ENCODE data around the gene MTFR2. TPM values are rescaled to one million over a fixed set of nuclear protein-coding genes. Genes with fewer than 3 reads are reported as not detected.
"Not testable (repeated sequence)": the region's sequence is repeated elsewhere in the genome, so short reads cannot be mapped to it uniquely, and the experiment has no call there.

MTFR2 gene
- total RNA-seq, 1 donor from 2014 or later, result 0.79 TPM

GRCh38 chr6:136230219-136230853 lies 19.8 kb downstream of the MTFR2 start:
- FAIRE-seq (no peak), DNase-seq (ENCODE audit: low read depth) (no peak)
- no peaks in the 10 kb centered on the region for H3K36me3 ChIP-seq (ENCODE audit: control insufficient read depth, insufficient read depth, low read length)
- no peaks in the 10 kb centered on the region for H3K27me3 ChIP-seq (ENCODE audit: control insufficient read depth, insufficient read depth, low read length)
- TF ChIP-seq CTCF (IDR thresholded peaks at IDR 0.05; ENCODE audit: insufficient read depth, low read length, severe bottlenecking), result no peak
- H3K4me3 ChIP-seq (ENCODE audit: low read depth, low read length), result no peak overlapping the region

GRCh38 chr6:136228814-136229213 lies 21.3 kb downstream of the MTFR2 start:
- no peak for TF ChIP-seq CTCF (IDR thresholded peaks at IDR 0.05; ENCODE audit: insufficient read depth, low read length, severe bottlenecking)
- FAIRE-seq, result no peak
- Histone ChIP-seq H3K27me3 (ENCODE audit: control insufficient read depth, insufficient read depth, low read length) (no peaks in the 10 kb centered on the region), H3K4me3 (ENCODE audit: low read depth, low read length) (no peak overlapping the region), H3K36me3 (ENCODE audit: control insufficient read depth, insufficient read depth, low read length) (no peaks in the 10 kb centered on the region)
- DNase-seq (ENCODE audit: low read depth), result no peak

GRCh38 chr6:136226674-136227377 lies 23.3 kb downstream of the MTFR2 start:
- no peak for TF ChIP-seq CTCF (IDR thresholded peaks at IDR 0.05; ENCODE audit: insufficient read depth, low read length, severe bottlenecking)
- Histone ChIP-seq H3K4me3 (ENCODE audit: low read depth, low read length) (no peak overlapping the region), H3K27me3 (ENCODE audit: control insufficient read depth, insufficient read depth, low read length) (no peaks in the 10 kb centered on the region), H3K36me3 (ENCODE audit: control insufficient read depth, insufficient read depth, low read length) (no peaks in the 10 kb centered on the region)
- DNase-seq (ENCODE audit: low read depth), result no peak
- no peak for FAIRE-seq

GRCh38 chr6:136226027-136226673 lies 24.0 kb downstream of the MTFR2 start:
- FAIRE-seq, result no peak
- peak; percentile 95 for TF ChIP-seq CTCF (IDR thresholded peaks at IDR 0.05; ENCODE audit: insufficient read depth, low read length, severe bottlenecking)
- Histone ChIP-seq H3K36me3 (ENCODE audit: control insufficient read depth, insufficient read depth, low read length) (no peaks in the 10 kb centered on the region), H3K4me3 (ENCODE audit: low read depth, low read length) (no peak overlapping the region), H3K27me3 (ENCODE audit: control insufficient read depth, insufficient read depth, low read length) (no peaks in the 10 kb centered on the region)
- peak; percentile 21 for DNase-seq (ENCODE audit: low read depth)

GRCh38 chr6:136225496-136225895 lies 24.6 kb downstream of the MTFR2 start:
- FAIRE-seq (no peak), DNase-seq (ENCODE audit: low read depth) (peak; percentile 31)
- TF ChIP-seq CTCF (IDR thresholded peaks at IDR 0.05; ENCODE audit: insufficient read depth, low read length, severe bottlenecking), result no peak

GRCh38 chr6:136224974-136225373 lies 25.1 kb downstream of the MTFR2 start:
- not testable (repeated sequence) for H3K4me3 ChIP-seq (ENCODE audit: low read depth, low read length); H3K36me3 ChIP-seq (ENCODE audit: control insufficient read depth, insufficient read depth, low read length); H3K27me3 ChIP-seq (ENCODE audit: control insufficient read depth, insufficient read depth, low read length); FAIRE-seq; DNase-seq (ENCODE audit: low read depth)

More at GRCh38 chr6:136225496-136225895, 24.6 kb downstream of the MTFR2 start:
- Histone ChIP-seq H3K27me3 (ENCODE audit: control insufficient read depth, insufficient read depth, low read length) (no peaks in the 10 kb centered on the region), H3K36me3 (ENCODE audit: control insufficient read depth, insufficient read depth, low read length) (no peaks in the 10 kb centered on the region), H3K4me3 (ENCODE audit: low read depth, low read length) (no peak overlapping the region)
